Naive B cell (primary cell): ENCODE data around the gene MARVELD3. TPM values are rescaled to one million over a fixed set of nuclear protein-coding genes. Genes with fewer than 3 reads are reported as not detected.
"Not testable (repeated sequence)": the region's sequence is repeated elsewhere in the genome, so short reads cannot be mapped to it uniquely, and the experiment has no call there.

Experiments
- ATAC-seq, 2 donors: fragments of 150-1000 bp; cut with Tn5 transposase; 2 replicates each; pipeline ENCODE4 v1.10.0; 2021; ENCODE audit warnings: low read depth in 2 of 2, mild to moderate bottlenecking in 2 of 2, moderate library complexity in 2 of 2
- DNase-seq: peaks from one replicate; pipeline ENCODE4 v3.0.0; 2022
- H3K27ac Mint-ChIP-seq, 6 donors: one replicate each; pipeline ENCODE4 v1.8.0; 2020 to 2022; ENCODE audit warnings: mild to moderate bottlenecking in 6 of 6, mixed read lengths in 6 of 6, moderate library complexity in 5 of 6, inconsistent platforms in 2 of 6
- H3K27me3 Mint-ChIP-seq, 3 donors: one replicate each; pipeline ENCODE4 v1.8.0; 2021 to 2022; ENCODE audit warnings: mixed read lengths in 3 of 3, mild to moderate bottlenecking in 1 of 3
- H3K36me3 Mint-ChIP-seq, 2 donors: one replicate each; pipeline ENCODE4 v1.8.0; 2020 to 2022; ENCODE audit warnings: mixed read lengths in 2 of 2, inconsistent platforms in 1 of 2, mild to moderate bottlenecking in 1 of 2
- H3K4me1 Mint-ChIP-seq, 3 donors: one replicate each; pipeline ENCODE4 v1.8.0; 2020 to 2022; ENCODE audit warnings: mixed read lengths in 3 of 3, inconsistent platforms in 1 of 3, mild to moderate bottlenecking in 1 of 3, moderate library complexity in 1 of 3
- H3K4me3 Mint-ChIP-seq, 8 donors: one replicate each; pipeline ENCODE4 v1.8.0; 2020 to 2022; ENCODE audit warnings: mild to moderate bottlenecking in 8 of 8, mixed read lengths in 8 of 8, moderate library complexity in 8 of 8, inconsistent platforms in 2 of 8
- H3K9me3 Mint-ChIP-seq, 7 donors: one replicate each; pipeline ENCODE4 v1.8.0; 2020 to 2022; ENCODE audit warnings: mixed read lengths in 7 of 7, mild to moderate bottlenecking in 5 of 7, inconsistent platforms in 2 of 7, moderate library complexity in 1 of 7
- polyA plus RNA-seq, 6 donors: library from polyadenylated mRNA; unstranded; fragments of 300-500 nt; fragmentation: Illumina TruSeq; gene quantifications; one replicate each; pipeline ENCODE4 v1.2.3, GENCODE V29; 2021; ENCODE audit warnings: low read depth in 6 of 6

MARVELD3 gene
- polyA plus RNA-seq, 6 donors from 2014 or later: not detected

DNA sequence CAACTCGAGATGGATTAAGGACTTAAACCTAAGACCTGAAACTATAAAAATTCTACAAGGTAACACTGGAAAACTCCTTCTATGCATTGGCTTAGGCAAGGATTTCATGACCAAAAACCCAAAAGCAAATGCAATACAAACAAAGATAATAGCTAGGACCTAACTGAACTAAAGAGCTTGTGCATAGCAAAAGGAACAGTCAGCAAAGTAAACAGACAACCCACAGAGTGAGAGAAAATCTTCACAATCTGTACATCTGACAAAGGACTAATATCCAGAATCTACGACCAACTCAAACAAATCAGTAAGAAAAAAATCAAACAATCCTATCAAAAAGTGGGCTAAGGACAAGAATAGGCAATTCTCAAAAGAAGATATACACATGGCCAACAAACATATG, 27.6 kb upstream of the MARVELD3 start:
- H3K27ac Mint-ChIP-seq, H3K9me3 Mint-ChIP-seq, H3K36me3 Mint-ChIP-seq, DNase-seq, ATAC-seq, H3K4me1 Mint-ChIP-seq, H3K4me3 Mint-ChIP-seq: not testable (repeated sequence)
- peaks cover 7 to 34% (median 8%) of the 10 kb centered on the region in 3 donors for H3K27me3 Mint-ChIP-seq

DNA sequence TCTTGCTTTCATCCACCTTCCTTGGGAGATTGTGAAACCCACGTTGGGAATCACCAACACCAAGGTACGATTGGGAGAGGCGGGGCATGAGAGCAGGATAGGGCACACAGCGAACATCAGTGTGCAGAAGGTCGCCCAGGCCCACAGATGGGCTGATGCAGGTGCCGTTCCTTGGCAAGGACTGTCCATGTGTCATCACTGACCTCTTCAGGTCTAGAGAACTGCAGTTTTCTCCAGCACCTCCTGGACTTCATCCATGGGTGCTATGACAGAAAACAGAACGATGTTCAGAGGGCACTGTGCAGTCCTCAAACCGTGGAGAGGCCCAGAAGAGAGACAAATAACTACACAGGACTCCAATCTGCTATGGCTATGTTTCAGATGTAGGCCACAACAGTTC, 25.2 kb upstream of the MARVELD3 start:
- no peaks in the 10 kb centered on the region for H3K36me3 Mint-ChIP-seq
- DNase-seq: no peak
- H3K4me3 Mint-ChIP-seq: no peak overlapping the region
- H3K27me3 Mint-ChIP-seq: peaks cover 0 to 25% (median 8%) of the 10 kb centered on the region in 3 donors
- H3K4me1 Mint-ChIP-seq: no peaks in the 10 kb centered on the region
- peaks cover 0 to 5% (median 0%) of the 10 kb centered on the region in 7 donors for H3K9me3 Mint-ChIP-seq
- H3K27ac Mint-ChIP-seq: no peak overlapping the region
- ATAC-seq: no peak

DNA sequence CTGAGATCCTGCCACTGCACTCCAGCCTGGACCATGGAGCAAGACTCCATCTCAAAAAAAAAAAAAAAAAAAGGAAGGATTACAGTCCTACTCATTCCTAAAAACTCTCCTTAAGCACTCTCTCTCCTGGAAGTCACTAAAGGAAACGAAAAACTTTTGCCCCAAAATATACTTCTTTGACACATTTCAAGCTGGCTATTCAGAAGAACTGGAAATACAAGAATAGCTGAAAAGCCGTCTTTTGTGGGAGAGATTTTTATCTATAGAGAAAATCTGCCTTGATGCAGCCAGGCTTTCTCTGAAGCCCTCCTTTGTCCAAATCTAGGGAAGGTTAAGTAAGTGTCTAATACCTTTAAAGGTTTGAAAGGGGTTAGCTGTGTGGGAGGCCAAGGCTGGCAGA, 16.9 kb upstream of the MARVELD3 start:
- DNase-seq (no peak), ATAC-seq (no peak)
- Mint-ChIP-seq H3K4me1 (peaks cover 8 to 18% (median 13%) of the 10 kb centered on the region in 3 donors), H3K4me3 (no peak overlapping the region), H3K9me3 (no peaks in the 10 kb centered on the region), H3K27ac (peak overlapping the region in 1 of 6 donors; percentile 58), H3K27me3 (peaks cover 0 to 8% (median 0%) of the 10 kb centered on the region in 3 donors), H3K36me3 (no peaks in the 10 kb centered on the region)

DNA sequence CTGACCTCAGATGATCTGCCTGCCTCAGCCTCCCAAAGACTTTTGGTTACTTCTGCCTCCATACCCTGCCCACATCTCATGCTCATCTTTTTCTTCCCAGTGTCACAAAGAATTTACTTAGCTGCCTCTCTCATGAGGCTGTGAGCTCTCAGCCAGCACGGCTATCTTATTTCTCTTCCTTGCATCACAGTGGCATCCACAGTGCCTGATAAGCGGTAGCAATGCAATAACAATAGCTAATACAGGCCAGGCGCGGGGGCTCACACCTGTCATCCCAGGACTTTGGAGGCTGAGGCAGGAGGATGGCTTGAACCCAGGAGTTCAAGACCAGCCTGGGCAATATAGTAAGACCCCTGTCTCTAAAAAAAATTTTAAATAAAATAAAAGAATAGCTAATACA, 15.5 kb upstream of the MARVELD3 start:
- H3K4me1 Mint-ChIP-seq: peaks cover 8 to 18% (median 13%) of the 10 kb centered on the region in 3 donors
- H3K27me3 Mint-ChIP-seq: peaks cover 0 to 17% (median 0%) of the 10 kb centered on the region in 3 donors
- no peaks in the 10 kb centered on the region for H3K36me3 Mint-ChIP-seq
- H3K9me3 Mint-ChIP-seq: no peaks in the 10 kb centered on the region
- H3K4me3 Mint-ChIP-seq: peak overlapping the region in 2 of 8 donors; percentile 45 to 77
- DNase-seq (no peak), ATAC-seq (no peak)
- H3K27ac Mint-ChIP-seq: peak overlapping the region in 1 of 6 donors; percentile 49

DNA sequence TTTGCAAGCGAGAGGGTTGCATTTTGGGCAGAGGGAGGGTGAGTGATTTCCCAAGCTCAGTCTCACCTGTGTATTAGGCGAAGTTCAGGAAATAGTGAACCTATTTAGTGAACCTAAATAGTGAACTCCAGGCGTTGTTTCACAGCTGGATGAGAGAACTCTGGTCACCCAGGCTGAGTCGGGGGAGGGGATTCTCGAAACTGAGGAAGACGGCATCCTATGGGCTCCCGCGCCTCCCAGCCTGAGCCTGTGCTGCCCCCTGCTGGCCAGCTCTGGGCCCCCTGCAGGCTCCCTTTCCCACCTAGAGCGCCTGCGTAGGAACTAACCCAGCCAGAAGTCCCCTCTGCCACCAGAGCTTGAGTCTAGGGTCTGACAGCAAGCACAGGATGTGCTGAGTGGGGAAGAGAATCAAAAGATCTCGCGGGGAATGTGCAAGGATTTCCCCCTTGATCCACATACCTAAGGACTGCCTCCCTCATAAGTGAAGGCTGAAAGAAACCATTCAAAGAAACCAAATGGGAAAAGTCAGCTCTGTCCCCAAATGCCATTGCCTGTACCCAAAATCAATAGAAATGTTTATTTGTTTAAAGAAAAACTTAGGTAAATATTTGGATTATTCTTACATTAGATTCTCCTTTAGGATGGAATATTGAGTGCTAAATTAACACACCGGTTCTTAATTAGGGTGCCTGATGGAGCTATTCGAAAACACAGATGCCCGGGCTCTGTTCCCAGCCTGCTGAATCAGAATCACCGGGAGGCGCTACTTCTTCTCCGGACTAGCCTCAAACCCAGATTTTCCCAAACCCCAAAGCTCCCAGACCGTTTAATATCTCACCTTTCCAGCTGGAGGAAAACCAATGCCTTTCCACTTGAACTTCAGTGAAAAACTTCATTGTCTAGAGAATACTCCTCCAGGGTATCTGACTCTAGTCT, 14.8 kb upstream of the MARVELD3 start:
- peaks cover 8 to 18% (median 13%) of the 10 kb centered on the region in 3 donors for H3K4me1 Mint-ChIP-seq
- H3K27ac Mint-ChIP-seq: peak overlapping the region in 1 of 6 donors; percentile 15
- DNase-seq: peak; percentile 82
- no peaks in the 10 kb centered on the region for H3K9me3 Mint-ChIP-seq
- H3K36me3 Mint-ChIP-seq: no peaks in the 10 kb centered on the region
- H3K4me3 Mint-ChIP-seq: peak overlapping the region in 6 of 8 donors; percentile 36 to 77 (median 55)
- ATAC-seq: peak; percentile 99
- peaks cover 0 to 25% (median 0%) of the 10 kb centered on the region in 3 donors for H3K27me3 Mint-ChIP-seq

DNA sequence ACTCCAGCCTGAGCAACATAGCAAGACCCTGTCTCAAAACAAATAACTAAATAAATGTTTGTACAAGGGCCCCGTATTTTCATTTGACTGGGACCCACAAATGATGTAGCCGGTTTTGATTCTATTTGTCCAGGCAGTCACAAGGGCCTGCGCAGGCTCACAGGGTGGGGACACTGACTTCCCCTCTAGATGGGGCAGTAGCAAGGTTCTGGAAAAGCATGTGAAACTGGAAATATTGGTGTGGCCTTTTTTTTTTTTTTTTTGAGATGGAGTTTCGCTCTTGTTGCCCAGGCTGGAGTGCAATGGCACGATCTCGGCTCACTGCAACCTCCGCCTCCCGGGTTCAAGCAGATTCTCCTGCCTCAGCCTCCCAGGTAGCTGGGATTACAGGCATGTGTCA, 11.0 kb upstream of the MARVELD3 start:
- H3K4me3 Mint-ChIP-seq, DNase-seq, H3K36me3 Mint-ChIP-seq, H3K9me3 Mint-ChIP-seq, ATAC-seq, H3K27ac Mint-ChIP-seq: not testable (repeated sequence)
- peaks cover 9 to 48% (median 10%) of the 10 kb centered on the region in 3 donors for H3K27me3 Mint-ChIP-seq
- H3K4me1 Mint-ChIP-seq: peaks cover 4 to 15% (median 13%) of the 10 kb centered on the region in 3 donors

DNA sequence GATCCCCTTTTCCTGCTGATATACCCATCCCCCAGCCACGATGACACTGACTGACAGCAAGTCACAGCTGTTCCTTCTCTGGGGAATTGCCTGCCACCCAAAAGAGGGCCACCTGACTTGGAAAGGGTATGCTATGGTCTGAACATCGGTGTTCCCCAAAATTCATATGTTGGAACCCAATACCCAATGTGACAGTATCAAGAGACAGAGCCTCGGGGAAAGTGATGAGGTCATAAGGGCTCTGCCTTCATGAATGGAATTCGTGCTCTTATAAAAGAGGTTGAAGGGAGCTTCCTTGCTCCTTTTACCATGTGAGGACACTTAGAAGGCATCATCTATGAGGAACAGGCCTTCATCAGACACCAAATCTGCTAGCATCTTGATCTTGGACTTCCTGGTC, 7.6 kb upstream of the MARVELD3 start:
- Mint-ChIP-seq H3K27me3 (peaks cover 16 to 49% (median 19%) of the 10 kb centered on the region in 3 donors), H3K27ac (no peak overlapping the region), H3K4me1 (peaks cover 0 to 6% (median 5%) of the 10 kb centered on the region in 3 donors), H3K9me3 (peaks cover 0 to 2% (median 0%) of the 10 kb centered on the region in 7 donors), H3K36me3 (no peaks in the 10 kb centered on the region), H3K4me3 (no peak overlapping the region)
- DNase-seq (no peak), ATAC-seq (no peak)

DNA sequence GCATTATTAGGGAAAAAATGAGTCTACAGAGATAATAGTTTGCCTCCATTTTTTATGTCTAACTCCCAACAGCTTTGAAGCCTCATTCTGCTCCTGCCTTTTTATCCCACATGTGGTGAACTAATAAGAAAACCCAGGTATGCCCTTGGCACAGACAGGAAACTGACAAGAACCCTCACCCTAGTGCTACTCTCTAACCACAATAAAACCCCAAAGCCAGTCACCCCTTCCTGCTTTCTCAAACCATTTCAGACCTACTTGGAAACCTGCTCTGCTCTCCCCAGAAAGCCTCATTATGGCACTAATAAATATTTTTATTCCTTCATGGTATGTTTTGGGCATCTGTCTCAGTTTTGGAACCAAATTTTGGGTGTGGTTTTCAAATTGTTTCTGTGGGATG, 3.9 kb upstream of the MARVELD3 start:
- DNase-seq (no peak), ATAC-seq (no peak)
- H3K27ac Mint-ChIP-seq: no peak overlapping the region

DNA sequence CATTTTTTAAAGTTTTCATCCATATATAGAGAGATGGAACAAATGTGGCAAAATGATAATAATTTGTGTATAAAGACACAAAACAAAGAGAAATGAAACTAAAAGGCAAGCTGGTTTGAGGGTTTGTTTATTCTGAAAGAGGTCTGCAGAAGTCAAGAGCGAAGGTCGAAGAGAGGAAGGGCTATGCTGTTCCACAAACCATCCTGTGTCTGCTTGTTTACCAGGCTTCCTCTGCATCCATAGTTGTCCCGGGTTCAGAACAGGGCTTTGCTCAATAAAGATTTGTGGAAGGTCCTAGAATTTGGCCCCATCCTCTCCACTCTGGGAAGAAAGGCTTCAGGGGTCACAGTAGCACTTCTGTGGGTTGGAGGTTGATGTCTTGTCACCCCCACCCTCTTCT, 2.4 kb upstream of the MARVELD3 start:
- DNase-seq (no peak), ATAC-seq (no peak)
- Mint-ChIP-seq H3K4me3 (no peak overlapping the region), H3K4me1 (peaks cover 6 to 8% (median 6%) of the 10 kb centered on the region in 3 donors), H3K27ac (no peak overlapping the region), H3K9me3 (peaks cover 0 to 2% (median 0%) of the 10 kb centered on the region in 7 donors), H3K27me3 (peaks cover 9 to 39% (median 17%) of the 10 kb centered on the region in 3 donors), H3K36me3 (no peaks in the 10 kb centered on the region)

More for the DNA sequence above, 3.9 kb upstream of the MARVELD3 start:
- Mint-ChIP-seq H3K36me3 (no peaks in the 10 kb centered on the region), H3K4me3 (no peak overlapping the region), H3K4me1 (peaks cover 6 to 8% (median 6%) of the 10 kb centered on the region in 3 donors), H3K27me3 (peaks cover 16 to 38% (median 19%) of the 10 kb centered on the region in 3 donors), H3K9me3 (peaks cover 0 to 2% (median 0%) of the 10 kb centered on the region in 7 donors)

DNA sequence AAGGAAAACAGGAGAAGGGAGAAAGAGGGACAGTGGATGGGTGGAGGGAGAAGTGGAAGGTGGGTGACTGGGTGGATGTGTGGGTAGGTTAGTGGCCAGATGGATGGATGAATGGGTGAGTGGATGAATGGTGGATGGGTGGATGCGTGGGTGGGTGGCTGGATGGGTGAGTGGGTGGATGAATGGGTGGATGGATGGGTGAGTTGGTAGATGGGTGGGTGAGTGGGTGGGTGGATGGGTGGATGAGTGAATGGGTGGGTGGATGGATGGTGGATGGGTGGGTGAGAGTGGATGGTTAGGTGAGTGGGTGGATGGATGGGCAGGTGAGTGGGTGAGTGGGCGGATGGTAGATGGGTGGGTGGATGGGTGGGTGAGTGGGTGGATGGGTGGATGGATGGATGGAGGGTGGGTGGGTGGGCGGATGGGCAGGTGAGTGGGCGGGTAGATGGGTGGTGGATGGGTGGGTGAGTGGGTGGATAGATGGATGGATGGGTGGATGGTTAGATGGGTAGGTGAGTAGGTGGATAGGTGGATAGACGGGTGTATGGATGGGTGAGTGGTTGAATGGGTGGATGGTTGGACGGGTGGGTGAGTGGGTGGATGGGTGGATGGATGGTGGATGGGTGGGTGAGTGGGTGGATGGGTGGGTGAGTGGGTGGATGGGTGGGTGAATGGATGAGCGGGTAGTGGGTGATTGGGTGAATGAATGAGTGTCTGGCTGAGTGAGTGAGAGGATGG, 702 bp upstream of the MARVELD3 start:
- no peaks in the 10 kb centered on the region for H3K9me3 Mint-ChIP-seq
- H3K27me3 Mint-ChIP-seq: peaks cover 9 to 30% (median 19%) of the 10 kb centered on the region in 3 donors
- H3K4me3 Mint-ChIP-seq: peak overlapping the region in 5 of 8 donors; percentile 15 to 73 (median 55)
- no peak for DNase-seq
- no peaks in the 10 kb centered on the region for H3K36me3 Mint-ChIP-seq
- H3K27ac Mint-ChIP-seq: peak overlapping the region in 1 of 6 donors; percentile 3
- H3K4me1 Mint-ChIP-seq: peaks cover 6 to 8% (median 6%) of the 10 kb centered on the region in 3 donors
- ATAC-seq: no peak

DNA sequence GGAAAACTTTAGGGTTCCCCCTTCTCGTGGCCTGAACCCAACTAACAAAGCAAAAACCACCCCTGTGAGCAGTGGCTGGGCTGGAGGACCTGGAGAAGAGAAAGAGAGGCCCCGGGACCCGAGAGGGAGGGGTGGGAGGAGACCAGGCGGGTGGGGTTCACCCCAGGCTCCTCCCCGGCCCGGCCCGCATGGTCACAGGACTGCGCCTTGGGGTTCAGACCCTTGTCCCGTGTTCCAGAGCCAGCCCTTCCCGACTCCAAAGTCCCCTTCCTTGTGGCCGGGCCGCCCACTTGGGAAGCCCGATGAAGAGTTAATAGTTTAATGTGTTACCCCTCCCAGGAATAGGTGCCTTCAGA, 852 bp downstream of the MARVELD3 start:
- Mint-ChIP-seq H3K4me3 (peak overlapping the region in 6 of 8 donors; percentile 47 to 77 (median 70)), H3K4me1 (peaks cover 6 to 8% (median 6%) of the 10 kb centered on the region in 3 donors)

DNA sequence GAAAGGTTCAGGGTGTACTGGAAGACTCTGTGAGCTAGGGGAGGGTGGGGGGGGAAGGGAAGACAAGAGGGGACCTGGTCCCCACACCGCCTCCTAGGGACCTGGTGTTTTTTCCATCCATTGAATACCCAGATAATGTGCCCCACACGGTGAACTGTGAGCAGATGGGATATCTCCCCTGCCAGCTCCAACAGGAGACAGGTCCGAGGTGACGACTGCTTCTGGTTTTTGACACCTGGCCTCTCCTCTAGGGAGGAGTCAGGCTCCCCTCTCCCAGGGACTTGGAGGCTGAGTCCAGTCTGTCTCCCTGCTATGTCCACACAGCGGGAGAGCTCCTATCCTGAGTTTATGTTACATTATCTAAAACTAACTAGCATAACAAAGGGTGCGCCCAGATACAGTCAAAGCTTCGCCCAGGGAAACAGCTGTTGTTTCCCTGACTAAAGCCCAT, 1.8 kb downstream of the MARVELD3 start:
- ATAC-seq: no peak
- DNase-seq: no peak
- Mint-ChIP-seq H3K36me3 (no peaks in the 10 kb centered on the region), H3K9me3 (no peaks in the 10 kb centered on the region), H3K4me1 (peaks cover 0 to 6% (median 3%) of the 10 kb centered on the region in 3 donors), H3K27ac (no peak overlapping the region), H3K4me3 (peak overlapping the region in 3 of 8 donors; percentile 7 to 59 (median 44)), H3K27me3 (peaks cover 0 to 20% (median 11%) of the 10 kb centered on the region in 3 donors)

More for the DNA sequence above, 852 bp downstream of the MARVELD3 start:
- H3K27me3 Mint-ChIP-seq: peaks cover 0 to 20% (median 11%) of the 10 kb centered on the region in 3 donors
- no peaks in the 10 kb centered on the region for H3K36me3 Mint-ChIP-seq
- H3K27ac Mint-ChIP-seq: peak overlapping the region in 1 of 6 donors; percentile 56
- no peaks in the 10 kb centered on the region for H3K9me3 Mint-ChIP-seq
- ATAC-seq: peak; percentile 20 to 50
- DNase-seq: no peak

DNA sequence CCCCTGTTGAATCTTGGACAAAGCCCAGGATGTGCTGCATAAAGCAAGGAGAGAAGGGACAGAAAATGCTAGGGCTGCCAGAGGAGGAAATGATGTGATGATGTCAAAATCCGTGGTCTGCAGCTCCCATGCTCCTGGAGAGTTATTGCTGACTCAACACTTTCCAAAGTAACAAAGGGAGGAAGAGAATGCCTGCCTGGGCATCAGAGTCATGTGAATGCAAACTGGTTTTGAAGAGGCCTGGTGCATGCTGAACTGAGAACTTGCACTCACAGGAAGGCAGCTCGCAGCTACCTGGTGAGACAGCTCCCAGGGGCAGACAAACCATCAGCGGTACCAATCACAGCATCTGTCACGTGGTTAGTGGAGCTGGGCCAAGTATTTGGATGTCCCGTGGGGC, 2.8 kb downstream of the MARVELD3 start:
- H3K27ac Mint-ChIP-seq: no peak overlapping the region
- DNase-seq (no peak), ATAC-seq (no peak)
- H3K36me3 Mint-ChIP-seq: no peaks in the 10 kb centered on the region
- H3K9me3 Mint-ChIP-seq: no peaks in the 10 kb centered on the region
- H3K4me1 Mint-ChIP-seq: peaks cover 0 to 6% (median 3%) of the 10 kb centered on the region in 3 donors
- H3K27me3 Mint-ChIP-seq: peaks cover 0 to 20% (median 11%) of the 10 kb centered on the region in 3 donors
- H3K4me3 Mint-ChIP-seq: peak overlapping the region in 1 of 8 donors; percentile 44
